Activated CD8-positive, alpha-beta memory T cell treated with anti-CD3 and anti-CD28 coated beads for 24 hours (primary cell): ENCODE measurements around the gene INPPL1.
A peak's percentile ranks its signal among the peaks of the same experiment; 100 is the strongest.

Source experiments
- DNase-seq: peaks from one replicate; pipeline ENCODE4 v3.0.0-alpha.2; 2020

Gene INPPL1

GRCh38 chr11:72220696-72221363 is 3.7 kb upstream of the INPPL1 start:
- no peak for DNase-seq

GRCh38 chr11:72221386-72222075 is 3.0 kb upstream of the INPPL1 start:
- no peak for DNase-seq

GRCh38 chr11:72222106-72222891 is 2.3 kb upstream of the INPPL1 start:
- no peak for DNase-seq

GRCh38 chr11:72222907-72223614 is 1.5 kb upstream of the INPPL1 start:
- peak; percentile 96 for DNase-seq

GRCh38 chr11:72223615-72224563 is 678 bp upstream of the INPPL1 start:
- peak; percentile 86 for DNase-seq

GRCh38 chr11:72225411-72225951 is 914 bp downstream of the INPPL1 start:
- DNase-seq = peak; percentile 73

- peak; percentile 42 for DNase-seq
These were observed 2.1 kb downstream of the INPPL1 start for GRCh38 chr11:72226701-72227100.

- DNase-seq = peak; percentile 53
These were observed 3.0 kb downstream of the INPPL1 start for GRCh38 chr11:72227316-72228228.

- peak; percentile 49 for DNase-seq
These were observed 3.8 kb downstream of the INPPL1 start for GRCh38 chr11:72228229-72228843.

GRCh38 chr11:72228844-72229231 is 4.3 kb downstream of the INPPL1 start:
- DNase-seq = peak; percentile 50

- DNase-seq = peak; percentile 49
These were observed 4.9 kb downstream of the INPPL1 start for GRCh38 chr11:72229336-72229924.

- DNase-seq = peak; percentile 54
These were observed 5.6 kb downstream of the INPPL1 start for GRCh38 chr11:72229925-72230763.

- DNase-seq = peak; percentile 54
These were observed 6.3 kb downstream of the INPPL1 start for GRCh38 chr11:72230764-72231365.

- peak; percentile 45 for DNase-seq
These were observed 7.1 kb downstream of the INPPL1 start for GRCh38 chr11:72231396-72232259.

- DNase-seq = peak; percentile 43
These were observed 7.9 kb downstream of the INPPL1 start for GRCh38 chr11:72232260-72233055.

GRCh38 chr11:72233056-72233772 is 8.6 kb downstream of the INPPL1 start:
- DNase-seq = peak; percentile 45
